Endothelial cell (in vitro differentiated cells): Measurements from ENCODE around the gene TMEM174. TPM values are rescaled to one million over a fixed set of nuclear protein-coding genes. Genes with fewer than 3 reads are reported as not detected.

Source experiments
- DNase-seq: peaks from one replicate; pipeline ENCODE4 v3.0.0; 2021; ENCODE audit warnings: low spot score
- H3K27ac Mint-ChIP-seq: one replicate; pipeline ENCODE4 v1.8.0; 2021; ENCODE audit warnings: mixed read lengths, inconsistent platforms; ENCODE audit not compliant: unreplicated experiment
- H3K27me3 Mint-ChIP-seq: one replicate; pipeline ENCODE4 v1.8.0; 2021; ENCODE audit warnings: mild to moderate bottlenecking, moderate library complexity, mixed read lengths, inconsistent platforms; ENCODE audit not compliant: unreplicated experiment
- H3K36me3 Mint-ChIP-seq: one replicate; pipeline ENCODE4 v1.8.0; 2021; ENCODE audit warnings: mild to moderate bottlenecking, low read depth, mixed read lengths, inconsistent platforms; ENCODE audit not compliant: unreplicated experiment
- H3K4me1 Mint-ChIP-seq: one replicate; pipeline ENCODE4 v1.8.0; 2021; ENCODE audit warnings: mild to moderate bottlenecking, mixed read lengths, inconsistent platforms; ENCODE audit not compliant: unreplicated experiment
- H3K4me3 Mint-ChIP-seq: one replicate; pipeline ENCODE4 v1.8.0; 2021; ENCODE audit warnings: mild to moderate bottlenecking, mixed read lengths, inconsistent platforms; ENCODE audit not compliant: unreplicated experiment
- H3K9me3 Mint-ChIP-seq: one replicate; pipeline ENCODE4 v1.8.0; 2021; ENCODE audit warnings: mixed read lengths, inconsistent platforms; ENCODE audit not compliant: unreplicated experiment
- total RNA-seq: library from RNA; stranded (reverse); fragmentation: NEBNext Ultra II Directional; extraction: Animal tissue kit (Norgen Biotek cat#: 25700); gene quantifications from one replicate; pipeline ENCODE4 v1.2.1, GENCODE V29; 2021; ENCODE audit not compliant: unreplicated experiment
- TF ChIP-seq, protein P1 (sequence below): fragments of 200-600 bp; sonication (generic); IDR thresholded peaks from one replicate; pipeline ENCODE4 v1.5.0; 2021; ENCODE audit warnings: antibody characterized with exemption; ENCODE audit not compliant: unreplicated experiment

The TMEM174 gene
- total RNA-seq, 1 donor from 2014 or later = not detected

DNA sequence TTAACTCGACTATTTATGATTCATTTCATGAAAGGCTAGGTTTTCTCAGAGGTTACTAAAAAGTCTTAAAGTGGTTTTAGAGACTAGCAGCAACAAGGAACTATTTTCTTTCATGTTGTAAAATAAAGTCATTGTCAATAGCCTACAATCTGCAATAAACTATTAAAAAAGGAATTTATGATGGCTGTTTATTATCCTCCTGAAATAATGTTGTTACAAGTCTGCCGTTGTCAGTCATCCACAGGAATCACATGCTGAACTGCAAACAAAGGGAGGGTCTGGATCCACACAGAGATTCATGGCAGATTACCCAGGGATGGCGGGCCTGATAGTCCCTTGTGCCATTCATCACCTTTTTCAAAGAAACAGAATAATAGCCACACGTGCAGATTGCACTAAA, 49.2 kb downstream of the TMEM174 start:
- Mint-ChIP-seq H3K9me3 (no peaks in the 10 kb centered on the region), H3K27me3 (peaks cover 6% of the 10 kb centered on the region), H3K4me3 (no peak overlapping the region), H3K27ac (no peak overlapping the region), H3K36me3 (no peaks in the 10 kb centered on the region), H3K4me1 (no peaks in the 10 kb centered on the region)
- no peak for DNase-seq
- TF ChIP-seq, protein P1, sequence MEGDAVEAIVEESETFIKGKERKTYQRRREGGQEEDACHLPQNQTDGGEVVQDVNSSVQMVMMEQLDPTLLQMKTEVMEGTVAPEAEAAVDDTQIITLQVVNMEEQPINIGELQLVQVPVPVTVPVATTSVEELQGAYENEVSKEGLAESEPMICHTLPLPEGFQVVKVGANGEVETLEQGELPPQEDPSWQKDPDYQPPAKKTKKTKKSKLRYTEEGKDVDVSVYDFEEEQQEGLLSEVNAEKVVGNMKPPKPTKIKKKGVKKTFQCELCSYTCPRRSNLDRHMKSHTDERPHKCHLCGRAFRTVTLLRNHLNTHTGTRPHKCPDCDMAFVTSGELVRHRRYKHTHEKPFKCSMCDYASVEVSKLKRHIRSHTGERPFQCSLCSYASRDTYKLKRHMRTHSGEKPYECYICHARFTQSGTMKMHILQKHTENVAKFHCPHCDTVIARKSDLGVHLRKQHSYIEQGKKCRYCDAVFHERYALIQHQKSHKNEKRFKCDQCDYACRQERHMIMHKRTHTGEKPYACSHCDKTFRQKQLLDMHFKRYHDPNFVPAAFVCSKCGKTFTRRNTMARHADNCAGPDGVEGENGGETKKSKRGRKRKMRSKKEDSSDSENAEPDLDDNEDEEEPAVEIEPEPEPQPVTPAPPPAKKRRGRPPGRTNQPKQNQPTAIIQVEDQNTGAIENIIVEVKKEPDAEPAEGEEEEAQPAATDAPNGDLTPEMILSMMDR = no peak

Other genes starting within 250 kb of the TMEM174 start
- 41.9 TPM for gene FCHO2, start 217.2 kb upstream of the TMEM174 start, total RNA-seq
- not detected for gene TMEM171, start 52.6 kb upstream of the TMEM174 start, total RNA-seq